ENCODE results near the gene DCLK2. TPM values are rescaled to one million over a fixed set of nuclear protein-coding genes. Genes with fewer than 3 reads are reported as not detected.

The DCLK2 gene
- total RNA-seq, 2 donors from 2014 or later, result 0.20 to 0.42 TPM

DNA sequence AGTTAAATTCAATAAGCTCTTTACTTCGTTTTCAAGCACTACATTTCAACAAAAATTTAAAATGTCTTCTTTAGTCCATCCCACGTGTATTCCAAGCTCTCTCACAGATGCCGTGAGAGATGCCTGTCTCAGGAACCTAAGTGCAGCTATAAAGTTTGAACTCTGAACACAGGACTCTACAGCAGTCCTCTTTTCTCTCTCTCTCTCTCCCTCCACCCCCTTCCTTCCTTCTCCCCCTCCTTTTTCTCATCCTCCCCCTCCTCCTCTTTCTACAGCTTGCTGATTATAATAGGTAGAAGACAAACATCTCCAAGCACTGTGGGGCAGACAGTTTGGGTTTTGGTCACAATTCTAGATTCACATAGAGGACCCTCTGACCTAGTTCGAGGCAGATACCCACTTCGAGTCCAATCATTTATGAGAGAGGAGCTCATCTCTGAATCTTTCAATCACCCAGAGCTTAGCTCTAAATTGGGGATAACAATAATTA lies 31.5 kb upstream of the DCLK2 start:
- Mint-ChIP-seq H3K27ac (no peak overlapping the region), H3K4me3 (no peak overlapping the region), H3K4me1 (peaks cover 17% of the 10 kb centered on the region), H3K36me3 (ENCODE audit: low read depth) (no peaks in the 10 kb centered on the region), H3K9me3 (no peaks in the 10 kb centered on the region), H3K27me3 (ENCODE audit: insufficient read depth) (no peaks in the 10 kb centered on the region)
- WGBS, 2 experiments (ENCODE audit: insufficient coverage in 1 of 2, insufficient read length in 1 of 2), result 94 to 98% methylated on average over 3 to 5 of the region's 5 CpGs
- H3K27ac ChIP-seq (ENCODE audit: low read depth, low read length), result no peak overlapping the region
- H3K36me3 ChIP-seq (ENCODE audit: control insufficient read depth, insufficient read depth, low read length), result no peaks in the 10 kb centered on the region
- DNase-seq, result no peak
- H3K4me3 ChIP-seq (ENCODE audit: low read length), result no peak overlapping the region
- H3K27me3 ChIP-seq (ENCODE audit: control insufficient read depth, insufficient read depth, low read length, poor library complexity, severe bottlenecking), result no peaks in the 10 kb centered on the region
- H3K9ac ChIP-seq (ENCODE audit: extremely low read depth, low read length, poor library complexity, severe bottlenecking), result no peak overlapping the region
- TF ChIP-seq, protein P1, sequence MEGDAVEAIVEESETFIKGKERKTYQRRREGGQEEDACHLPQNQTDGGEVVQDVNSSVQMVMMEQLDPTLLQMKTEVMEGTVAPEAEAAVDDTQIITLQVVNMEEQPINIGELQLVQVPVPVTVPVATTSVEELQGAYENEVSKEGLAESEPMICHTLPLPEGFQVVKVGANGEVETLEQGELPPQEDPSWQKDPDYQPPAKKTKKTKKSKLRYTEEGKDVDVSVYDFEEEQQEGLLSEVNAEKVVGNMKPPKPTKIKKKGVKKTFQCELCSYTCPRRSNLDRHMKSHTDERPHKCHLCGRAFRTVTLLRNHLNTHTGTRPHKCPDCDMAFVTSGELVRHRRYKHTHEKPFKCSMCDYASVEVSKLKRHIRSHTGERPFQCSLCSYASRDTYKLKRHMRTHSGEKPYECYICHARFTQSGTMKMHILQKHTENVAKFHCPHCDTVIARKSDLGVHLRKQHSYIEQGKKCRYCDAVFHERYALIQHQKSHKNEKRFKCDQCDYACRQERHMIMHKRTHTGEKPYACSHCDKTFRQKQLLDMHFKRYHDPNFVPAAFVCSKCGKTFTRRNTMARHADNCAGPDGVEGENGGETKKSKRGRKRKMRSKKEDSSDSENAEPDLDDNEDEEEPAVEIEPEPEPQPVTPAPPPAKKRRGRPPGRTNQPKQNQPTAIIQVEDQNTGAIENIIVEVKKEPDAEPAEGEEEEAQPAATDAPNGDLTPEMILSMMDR (conservative IDR thresholded peaks at IDR 0.05), result no peak
- no peaks in the 10 kb centered on the region for H3K4me1 ChIP-seq (ENCODE audit: control insufficient read depth, insufficient read depth, low read length)
- H3K9me3 ChIP-seq (ENCODE audit: control insufficient read depth, low read length), result no peaks in the 10 kb centered on the region

DNA sequence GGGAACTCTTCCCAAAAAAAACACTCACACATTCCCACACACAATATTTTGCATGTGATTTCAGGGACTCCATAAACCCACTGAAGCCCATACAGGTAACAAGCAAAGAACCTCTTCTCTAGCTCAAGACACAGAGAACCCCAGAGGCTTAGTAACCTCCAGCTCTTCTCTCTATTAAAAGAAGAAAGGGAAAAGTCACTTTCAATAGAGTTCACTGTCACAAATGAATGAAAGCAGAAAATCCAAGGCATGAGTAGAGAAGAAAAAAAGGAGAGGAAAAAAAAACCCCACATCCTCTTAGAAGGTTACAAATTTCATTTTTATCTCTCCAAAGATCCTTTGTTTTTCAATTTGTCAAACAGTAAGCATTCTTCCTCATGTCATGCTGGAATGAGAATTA lies 30.7 kb upstream of the DCLK2 start:
- no peak overlapping the region for H3K27ac Mint-ChIP-seq
- Histone ChIP-seq H3K4me1 (ENCODE audit: control insufficient read depth, insufficient read depth, low read length) (no peaks in the 10 kb centered on the region), H3K9me3 (ENCODE audit: control insufficient read depth, low read length) (no peaks in the 10 kb centered on the region), H3K27me3 (ENCODE audit: control insufficient read depth, insufficient read depth, low read length, poor library complexity, severe bottlenecking) (no peaks in the 10 kb centered on the region), H3K36me3 (ENCODE audit: control insufficient read depth, insufficient read depth, low read length) (no peaks in the 10 kb centered on the region), H3K27ac (ENCODE audit: low read depth, low read length) (no peak overlapping the region), H3K4me3 (ENCODE audit: low read length) (no peak overlapping the region), H3K9ac (ENCODE audit: extremely low read depth, low read length, poor library complexity, severe bottlenecking) (no peak overlapping the region)
- no peak for DNase-seq
- no peaks in the 10 kb centered on the region for H3K9me3 Mint-ChIP-seq
- peaks cover 17% of the 10 kb centered on the region for H3K4me1 Mint-ChIP-seq
- no peaks in the 10 kb centered on the region for H3K36me3 Mint-ChIP-seq (ENCODE audit: low read depth)
- TF ChIP-seq, protein P1 (conservative IDR thresholded peaks at IDR 0.05), result no peak
- no peaks in the 10 kb centered on the region for H3K27me3 Mint-ChIP-seq (ENCODE audit: insufficient read depth)
- H3K4me3 Mint-ChIP-seq, result no peak overlapping the region

DNA sequence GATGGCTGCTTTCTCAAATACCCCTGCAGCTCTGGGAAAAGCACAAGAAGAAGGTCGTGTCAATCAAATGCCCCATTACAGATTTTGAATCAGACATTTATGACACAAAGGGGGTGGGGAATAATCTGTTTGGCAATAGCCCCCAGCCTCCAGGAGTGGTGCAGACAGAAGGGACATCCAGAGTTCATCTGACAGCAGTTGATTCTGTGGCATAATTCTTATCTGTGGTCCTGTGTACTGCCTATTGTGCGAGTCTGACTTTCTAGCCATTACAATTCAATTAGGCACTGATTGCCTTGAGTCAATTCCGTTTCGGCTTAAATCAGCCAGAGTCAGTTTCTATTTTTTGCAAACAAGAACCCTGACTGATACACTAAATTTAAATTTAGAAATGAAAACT lies 28.6 kb upstream of the DCLK2 start:
- Mint-ChIP-seq H3K4me3 (no peak overlapping the region), H3K4me1 (peaks cover 17% of the 10 kb centered on the region), H3K9me3 (peaks cover 2% of the 10 kb centered on the region), H3K36me3 (ENCODE audit: low read depth) (no peaks in the 10 kb centered on the region), H3K27me3 (ENCODE audit: insufficient read depth) (no peaks in the 10 kb centered on the region), H3K27ac (no peak overlapping the region)
- no peak overlapping the region for H3K9ac ChIP-seq (ENCODE audit: extremely low read depth, low read length, poor library complexity, severe bottlenecking)
- H3K4me1 ChIP-seq (ENCODE audit: control insufficient read depth, insufficient read depth, low read length), result no peaks in the 10 kb centered on the region
- no peak overlapping the region for H3K4me3 ChIP-seq (ENCODE audit: low read length)
- H3K27me3 ChIP-seq (ENCODE audit: control insufficient read depth, insufficient read depth, low read length, poor library complexity, severe bottlenecking), result no peaks in the 10 kb centered on the region
- H3K36me3 ChIP-seq (ENCODE audit: control insufficient read depth, insufficient read depth, low read length), result no peaks in the 10 kb centered on the region
- no peak for DNase-seq
- TF ChIP-seq, protein P1 (conservative IDR thresholded peaks at IDR 0.05), result no peak
- peaks cover 8% of the 10 kb centered on the region for H3K9me3 ChIP-seq (ENCODE audit: control insufficient read depth, low read length)
- 87 to 100% methylated on average over 1 to 4 of the region's 4 CpGs for WGBS, 2 experiments (ENCODE audit: insufficient coverage in 1 of 2, insufficient read length in 1 of 2)
- no peak overlapping the region for H3K27ac ChIP-seq (ENCODE audit: low read depth, low read length)

Data from endodermal cell (in vitro differentiated cells).